GM12878 (cell line): ENCODE results near the gene RGSL1. TPM values are rescaled to one million over a fixed set of nuclear protein-coding genes. Genes with fewer than 3 reads are reported as not detected.

Experiments used
- ATF7 ChIP-seq: fragments of 450-650 bp; IDR thresholded peaks from 2 replicates; pipeline ENCODE4 v1.6.1; 2016; ENCODE audit warnings: low read depth, mild to moderate bottlenecking
- CTCF ChIP-seq, 3 experiments: IDR thresholded peaks in 2 of 3; conservative IDR thresholded peaks in 1 of 3; 2 replicates each; pipeline ENCODE4 v1.5.1; 2011; ENCODE audit warnings: low read depth in 3 of 3, low read length in 3 of 3, mild to moderate bottlenecking in 3 of 3, control low read depth in 2 of 3, moderate library complexity in 2 of 3, inconsistent platforms in 1 of 3, mixed read lengths in 1 of 3; ENCODE audit not compliant: control insufficient read depth in 2 of 3, insufficient read depth in 1 of 3; ENCODE audit errors: extremely low read depth in 1 of 3
- GABPA ChIP-seq: IDR thresholded peaks from 2 replicates; pipeline ENCODE4 v1.6.1; 2014; ENCODE audit warnings: antibody characterized with exemption, low read depth, mild to moderate bottlenecking, inconsistent platforms
- GATAD2B ChIP-seq: fragments of 450-650 bp; conservative IDR thresholded peaks from 2 replicates; pipeline ENCODE4 v1.6.1; 2017; ENCODE audit warnings: low read depth, mild to moderate bottlenecking, moderate library complexity
- KDM1A ChIP-seq: fragments of 200-600 bp; sonication (generic); IDR thresholded peaks from 2 replicates; pipeline ENCODE4 v1.6.1; 2016; ENCODE audit warnings: borderline replicate concordance
- MAX ChIP-seq: IDR thresholded peaks from 2 replicates; pipeline ENCODE4 v1.6.1; 2012; ENCODE audit warnings: low read depth, low read length, improper control_type of control experiment
- MTA2 ChIP-seq: fragments of 450-650 bp; IDR thresholded peaks from 2 replicates; pipeline ENCODE4 v1.6.1; 2016; ENCODE audit warnings: low read depth, mild to moderate bottlenecking, moderate library complexity
- NKRF ChIP-seq: fragments of 450-650 bp; conservative IDR thresholded peaks from 2 replicates; pipeline ENCODE4 v1.6.1; 2017; ENCODE audit warnings: mild to moderate bottlenecking, moderate library complexity
- POLR2A ChIP-seq: IDR thresholded peaks from 2 replicates; pipeline ENCODE4 v1.6.1; 2011; ENCODE audit warnings: low read depth, mild to moderate bottlenecking, low read length
- PRDM15 ChIP-seq: fragments of 450-650 bp; formaldehyde crosslinking; IDR thresholded peaks from 2 replicates; pipeline ENCODE4 v1.4.0; 2020; ENCODE audit warnings: mild to moderate bottlenecking, moderate library complexity
- RAD21 ChIP-seq: IDR thresholded peaks from 2 replicates; pipeline ENCODE4 v1.6.1; 2011; ENCODE audit warnings: mild to moderate bottlenecking, low read depth, low read length, moderate library complexity; ENCODE audit not compliant: insufficient read depth
- RELB ChIP-seq: fragments of 450-650 bp; IDR thresholded peaks from 2 replicates; pipeline ENCODE4 v1.6.1; 2017; ENCODE audit warnings: low read depth, mild to moderate bottlenecking, moderate library complexity
- SMAD5 ChIP-seq: IDR thresholded peaks from 2 replicates; pipeline ENCODE4 v1.6.1; 2016; ENCODE audit warnings: antibody characterized with exemption, low read depth
- STAT3 ChIP-seq: IDR thresholded peaks from 2 replicates; pipeline ENCODE4 v1.6.1; 2011; ENCODE audit warnings: low read depth, low read length, improper control_type of control experiment
- YBX1 ChIP-seq: fragments of 450-650 bp; IDR thresholded peaks from 2 replicates; pipeline ENCODE4 v1.6.1; 2016; ENCODE audit warnings: antibody characterized with exemption
- ZNF687 ChIP-seq: fragments of 450-650 bp; IDR thresholded peaks from 2 replicates; pipeline ENCODE4 v1.6.1; 2017; ENCODE audit warnings: mild to moderate bottlenecking, moderate library complexity
- polyA plus RNA-seq, 11 experiments: library from polyadenylated mRNA; depleted of rRNA in 4 of 11; unstranded in 6 of 11; stranded (reverse) in 5 of 11; fragments of >200 nt; fragmentation: Nextera tagmentation in 4 of 11; fragmentation: Illumina TruSeq in 1 of 11; extraction: Ambion mirVana in 4 of 11; extraction: Trizol in 1 of 11; gene quantifications; 1 replicate in 1 of 11; 2 replicates in 10 of 11; pipeline versions ENCODE4 v1.2.1 to v1.2.3, GENCODE V29; 2011 to 2016; ENCODE audit warnings: inconsistent platforms in 2 of 11, missing spikeins in 2 of 11, low read depth in 1 of 11
- total RNA-seq, 4 experiments: library from RNA; depleted of rRNA in 3 of 4; stranded (reverse); fragments of >200 nt in 3 of 4; fragmentation: Illumina TruSeq in 1 of 4; extraction: Trizol in 1 of 4; gene quantifications; 2 replicates each; pipeline versions ENCODE4 v1.2.1 to v1.2.3, GENCODE V29; 2013 to 2021

The RGSL1 gene
- total and polyA plus RNA-seq, 10 of the 15 experiments (the other 5 are each of a cell fraction or from before 2014, with no cell fraction given): 0.05 to 0.28 (median 0.27) TPM; not detected in 5

GRCh38 chr1:182428043-182428442, 21.9 kb upstream of the RGSL1 start (continued):
- TF ChIP-seq PRDM15 (CRISPR knock-in tag): no peak
- no peak for TF ChIP-seq POLR2A
- TF ChIP-seq ZNF687: no peak
- TF ChIP-seq GATAD2B: no peak
- no peak for TF ChIP-seq GABPA
- no peak for TF ChIP-seq CTCF (IDR thresholded peaks at IDR 0.05 in 2 of 3, conservative IDR thresholded peaks at IDR 0.05 in 1 of 3; ENCODE audit: control insufficient read depth in 2 of 3, extremely low read depth in 1 of 3, insufficient read depth in 1 of 3, low read depth in 3 of 3, low read length in 3 of 3)
- TF ChIP-seq KDM1A: no peak
- no peak for TF ChIP-seq SMAD5
- no peak for TF ChIP-seq RAD21
- no peak for TF ChIP-seq STAT3
- peak; percentile 32; the same call in 1 of the 2 replicates for TF ChIP-seq ATF7
- TF ChIP-seq NKRF: no peak
- TF ChIP-seq RELB: peak; percentile 53
- TF ChIP-seq MAX: no peak
- TF ChIP-seq YBX1: no peak
- peak; percentile 51; the same call in 1 of the 2 replicates for TF ChIP-seq MTA2
